K562 (cell line): ENCODE results near the gene NRXN2. TPM values are rescaled to one million over a fixed set of nuclear protein-coding genes. Genes with fewer than 3 reads are reported as not detected.
A peak's percentile ranks its signal among the peaks of the same experiment; 100 is the strongest.

Experiments
- ATAC-seq: fragments of 200-7000 bp; cut with Tn5 transposase; 3 replicates; pipeline ENCODE4 v1.9.1; 2020; ENCODE audit warnings: moderate library complexity
- BruUV-seq: library from RNA; stranded (reverse); fragments of 400-500 nt; replicated peaks from 2 replicates; lab custom pipeline; 2021; lab: Mats Ljungman, UMichigan
- CTCF ChIA-PET: fragments of 300-600 bp; formaldehyde crosslinking; extraction: SDS; loops from one replicate; lab custom pipeline; 2021; ENCODE audit warnings: low intra/inter-chr PET ratio; lab: Yijun Ruan, JAX
- POLR2A ChIA-PET: fragments of 300-600, 350-650 bp; sonication (Branson Sonifier 250); formaldehyde crosslinking; extraction: SDS; loops from one replicate; lab custom pipeline; 2021; ENCODE audit warnings: antibody characterized with exemption, inconsistent platforms; lab: Yijun Ruan, JAX
- DNase-seq, 4 experiments: peaks; one replicate each; pipeline versions ENCODE4 v3.0.0 to v3.0.0-alpha.2; 2011 to 2018; ENCODE audit warnings: low spot score in 3 of 4, mixed read lengths in 3 of 4; ENCODE audit errors: extremely low read depth in 1 of 4
- FAIRE-seq: peaks from 2 replicates; lab custom pipeline; 2011; peaks lifted over from hg19 to GRCh38; lab: Jason Lieb, UNC
- H2AFZ ChIP-seq: 2 replicates; pipeline ENCODE4 v1.6.0; 2011; ENCODE audit warnings: low read depth, low read length, control low read depth, inconsistent platforms
- H3K27ac ChIP-seq: fragments of 200-600 bp; 3 replicates; pipeline ENCODE4 v1.8.0; 2011; ENCODE audit warnings: low read depth, mild to moderate bottlenecking, control low read depth, inconsistent platforms, low read length, moderate library complexity, mixed read lengths; ENCODE audit errors: extremely low read depth
- H3K27me3 ChIP-seq, 2 experiments: fragments of 300-600 bp in 1 of 2; 2 replicates in 1 of 2; 3 replicates in 1 of 2; pipeline versions ENCODE4 v1.6.0 to v1.8.0; 2011; ENCODE audit warnings: inconsistent platforms in 2 of 2, low read length in 2 of 2, mild to moderate bottlenecking in 1 of 2, mixed read lengths in 1 of 2, moderate library complexity in 1 of 2; ENCODE audit not compliant: control insufficient read depth in 2 of 2, insufficient read depth in 2 of 2
- H3K36me3 ChIP-seq: fragments of 300-600 bp; 3 replicates; pipeline ENCODE4 v1.8.0; 2011; ENCODE audit warnings: mild to moderate bottlenecking, low read length, inconsistent platforms; ENCODE audit not compliant: control insufficient read depth, insufficient read depth
- H3K4me1 ChIP-seq, 2 experiments: fragments of 200-600 bp in 1 of 2; replicated peaks in 1 of 2; 2 replicates in 1 of 2; 3 replicates in 1 of 2; pipeline versions ENCODE4 v1.5.1 to v1.8.0; 2011; ENCODE audit warnings: inconsistent platforms in 2 of 2, low read length in 2 of 2, mild to moderate bottlenecking in 1 of 2, mixed read lengths in 1 of 2, moderate library complexity in 1 of 2; ENCODE audit not compliant: control insufficient read depth in 2 of 2, insufficient read depth in 2 of 2
- H3K4me2 ChIP-seq: 2 replicates; pipeline ENCODE4 v1.6.1; 2011; ENCODE audit warnings: low read length, control low read depth, inconsistent platforms, mixed read lengths; ENCODE audit not compliant: insufficient read depth
- H3K4me3 ChIP-seq: fragments of 200-600 bp; sonication (generic), shearing (Covaris generic); 2 replicates; pipeline ENCODE4 v1.5.1; 2016; ENCODE audit warnings: control low read depth, inconsistent platforms
- H3K79me2 ChIP-seq: fragments of 200-600 bp; 3 replicates; pipeline ENCODE4 v1.8.0; 2011; ENCODE audit warnings: low read length, inconsistent platforms; ENCODE audit not compliant: control insufficient read depth, insufficient read depth
- H3K9ac ChIP-seq, 2 experiments: 2 replicates each; pipeline versions ENCODE4 v1.6.0 to v1.6.1; 2011; ENCODE audit warnings: low read depth in 2 of 2, low read length in 2 of 2, control low read depth in 1 of 2, inconsistent platforms in 1 of 2, mild to moderate bottlenecking in 1 of 2, mixed read lengths in 1 of 2; ENCODE audit not compliant: insufficient read depth in 1 of 2
- H3K9me1 ChIP-seq: one replicate; pipeline ENCODE4 v1.6.0; 2011; ENCODE audit warnings: inconsistent platforms, mild to moderate bottlenecking, low read length, moderate library complexity; ENCODE audit not compliant: control insufficient read depth, insufficient read depth
- H3K9me3 ChIP-seq: replicated peaks from 2 replicates; pipeline ENCODE4 v1.5.1; 2011; ENCODE audit warnings: low read depth, low read length, inconsistent platforms; ENCODE audit not compliant: control insufficient read depth, insufficient read depth
- H4K20me1 ChIP-seq: replicated peaks from 2 replicates; pipeline ENCODE4 v1.6.1; 2011; ENCODE audit warnings: low read length, inconsistent platforms, mixed read lengths; ENCODE audit not compliant: control insufficient read depth, insufficient read depth
- ESRRB ChIP-seq: fragments of 250-450 bp; sonication (Bioruptor Pico); IDR thresholded peaks from 2 replicates; pipeline ENCODE4 v1.5.0; 2020; ENCODE audit warnings: mild to moderate bottlenecking, moderate library complexity, borderline replicate concordance
- MEF2D ChIP-seq: conservative IDR thresholded peaks from 2 replicates; pipeline ENCODE4 v1.6.1; 2016; ENCODE audit warnings: low read depth, missing genetic modification characterization, missing compliant biosample characterization
- SPI1 ChIP-seq: IDR thresholded peaks from 2 replicates; pipeline ENCODE4 v1.6.1; 2011; ENCODE audit warnings: low read depth, low read length, control low read depth, borderline replicate concordance
- TCF7 ChIP-seq: sonication (generic); IDR thresholded peaks from 2 replicates; pipeline ENCODE4 v1.6.1; 2016; ENCODE audit warnings: antibody characterized with exemption, borderline replicate concordance
- ZNF263 ChIP-seq: sonication (generic); formaldehyde crosslinking; IDR thresholded peaks from 2 replicates; pipeline ENCODE4 v1.8.0; 2022; ENCODE audit warnings: mild to moderate bottlenecking, missing genetic modification reagents, borderline replicate concordance
- ZNF282 ChIP-seq: sonication (generic); formaldehyde crosslinking; IDR thresholded peaks from 2 replicates; pipeline ENCODE4 v1.8.1; 2023; ENCODE audit warnings: missing genetic modification reagents
- WGBS: fragments of 100-300 bp; shearing (Covaris generic); methylation state at CpG from one replicate; pipeline ENCODE4 v1.1.6; 2016; ENCODE audit warnings: low coverage, mixed read lengths; ENCODE audit not compliant: insufficient coverage; ENCODE audit errors: missing lambda C conversion rate; 5-methylcytosine and 5-hydroxymethylcytosine counted together
- in situ Hi-C: fragments of 300-500 bp; cut with MboI; formaldehyde crosslinking; loops from 4 replicates; pipeline ENCODE4 v1.15.0; 2018; ENCODE audit warnings: inconsistent platforms, mixed read lengths
- intact Hi-C: fragments of 100-400 bp; cut with micrococcal nuclease; formaldehyde crosslinking; loops from 2 replicates; pipeline ENCODE4 v1.14.2; 2022
- polyA plus RNA-seq, 8 experiments: library from polyadenylated mRNA; depleted of rRNA in 4 of 8; stranded (reverse) in 5 of 8; unstranded in 3 of 8; fragments of >200 nt; fragmentation: Nextera tagmentation in 2 of 8; fragmentation: Illumina TruSeq in 1 of 8; extraction: Ambion mirVana in 2 of 8; extraction: Trizol in 1 of 8; gene quantifications; 2 replicates each; pipeline versions ENCODE4 v1.2.1 to v1.2.3, GENCODE V29; 2011 to 2014; ENCODE audit warnings: inconsistent platforms in 1 of 8, missing spikeins in 1 of 8
- total RNA-seq, 7 experiments: library from RNA; depleted of rRNA in 6 of 7; stranded (reverse); fragments of >200 nt in 6 of 7; fragmentation: Illumina TruSeq in 2 of 7; extraction: Trizol in 2 of 7; gene quantifications; 2 replicates each; pipeline versions ENCODE4 v1.2.1 to v1.2.3, GENCODE V29; 2011 to 2021; ENCODE audit warnings: low replicate concordance in 1 of 7

The NRXN2 gene
- total and polyA plus RNA-seq, 9 of the 15 experiments (the other 6 are each of a cell fraction or from before 2014, with no cell fraction given): 0.07 to 0.47 (median 0.15) TPM; not detected in 4

DNA sequence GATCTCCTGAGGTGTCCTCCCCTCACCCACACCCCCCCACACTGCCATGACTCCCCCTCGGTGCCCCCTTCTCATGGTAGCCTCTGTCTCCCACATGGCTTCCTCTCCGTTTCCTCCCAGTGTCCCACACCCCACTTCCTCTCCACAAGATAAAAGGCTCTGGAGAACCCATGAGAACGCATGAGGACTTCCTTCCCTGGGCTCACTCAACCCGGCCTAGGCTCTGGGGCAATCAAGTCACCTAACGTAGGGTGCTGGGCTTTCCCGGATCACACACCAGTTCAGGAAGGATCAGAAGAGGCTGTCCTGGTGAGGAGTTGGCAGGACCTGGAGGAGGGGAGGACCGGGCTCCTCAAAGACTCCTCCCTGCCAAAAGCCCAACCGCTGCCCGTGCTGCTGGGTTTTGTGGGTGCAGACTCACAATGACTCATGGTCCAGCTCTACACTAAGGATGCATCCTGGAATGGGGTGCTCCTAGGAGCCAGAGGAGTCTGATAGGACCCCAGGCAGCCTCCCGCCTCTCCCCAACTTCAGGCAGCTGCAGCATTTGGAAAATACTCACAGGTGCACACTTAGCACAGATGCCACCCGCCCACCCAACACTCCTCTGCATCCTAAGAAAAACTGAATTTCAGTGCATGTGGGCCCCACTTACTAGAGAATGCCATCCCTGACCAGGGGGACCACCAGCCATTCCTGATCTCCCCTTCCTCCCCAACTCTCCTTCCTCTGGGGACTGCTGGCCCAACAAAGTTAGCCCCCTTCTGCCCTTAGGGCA, 110.9 kb downstream of the NRXN2 start:
- no peak overlapping the region for H3K27ac ChIP-seq
- FAIRE-seq: no peak
- no peaks in the 10 kb centered on the region for H3K79me2 ChIP-seq
- peak; percentile 53; the same call in 1 of the 2 replicates for TF ChIP-seq SPI1
- TF ChIP-seq TCF7: no peak
- TF ChIP-seq ZNF263 (CRISPR knock-in tag): peak; percentile 46; the same call in 1 of the 2 replicates
- no peak for TF ChIP-seq MEF2D (tag)
- TF ChIP-seq ZNF282 (CRISPR knock-in tag): no peak
- no peak for TF ChIP-seq ESRRB
- H4K20me1 ChIP-seq: peaks cover 4% of the 10 kb centered on the region; the same call in 1 of the 2 replicates
- no peak overlapping the region for H3K9ac ChIP-seq
- no peaks in the 10 kb centered on the region for H3K36me3 ChIP-seq
- peaks cover 0 to 15% of the 10 kb centered on the region in 2 experiments; a peak in 1 of 5 replicates for H3K4me1 ChIP-seq
- 9% methylated on average over 9 of the region's 11 CpGs for WGBS
- no peak overlapping the region for H3K4me2 ChIP-seq
- peaks cover 5 to 45% of the 10 kb centered on the region in 2 experiments; a peak in 2 of 5 replicates for H3K27me3 ChIP-seq
- no TSS peak for BruUV-seq
- no peaks in the 10 kb centered on the region for H3K9me3 ChIP-seq
- in situ Hi-C loops: no loop called here
- intact Hi-C loops: no loop called here
- no peak for ATAC-seq
- ChIA-PET CTCF (no interaction called here), POLR2A (interaction anchor here (0.6 to 1.1 kb wide), 2 partner anchors 48 to 1969 kb away, joined by 3 read pairs; no protein-coding TSS in a partner anchor)
- H3K9me1 ChIP-seq: no peaks in the 10 kb centered on the region
- no peak overlapping the region for H2AFZ ChIP-seq
- DNase-seq: no peak
- no peak overlapping the region for H3K4me3 ChIP-seq
